A204.1 (cell line): ENCODE measurements around the gene ACTN2.

ENCODE experiments used
- FAIRE-seq: peaks from 2 replicates; lab custom pipeline; 2012; peaks lifted over from hg19 to GRCh38; lab: Jason Lieb, UNC

The ACTN2 gene

GRCh38 chr1:236785477-236785876, 99.2 kb downstream of the ACTN2 start:
- no peak for FAIRE-seq

- no peak for FAIRE-seq
Measured at GRCh38 chr1:236786453-236786852, 100.2 kb downstream of the ACTN2 start.

- FAIRE-seq: no peak
Measured at GRCh38 chr1:236794585-236795034, 108.3 kb downstream of the ACTN2 start.

GRCh38 chr1:236795035-236795756, 108.9 kb downstream of the ACTN2 start, which contains the start of gene MTR:
MTR (plus strand) TSS chr1:236795292; CDS start chr1:236795704, 412 bp downstream.
- FAIRE-seq: peak; percentile 98

- no peak for FAIRE-seq
Measured at GRCh38 chr1:236795757-236796667, 109.7 kb downstream of the ACTN2 start.

- FAIRE-seq: no peak
Measured at GRCh38 chr1:236799001-236799400, 112.7 kb downstream of the ACTN2 start.

- FAIRE-seq: no peak
Measured at GRCh38 chr1:236800002-236800620, 113.8 kb downstream of the ACTN2 start.

GRCh38 chr1:236800623-236801022, 114.3 kb downstream of the ACTN2 start:
- no peak for FAIRE-seq

- no peak for FAIRE-seq
Measured at GRCh38 chr1:236802264-236802663, 116.0 kb downstream of the ACTN2 start.

- no peak for FAIRE-seq
Measured at GRCh38 chr1:236806634-236807033, 120.3 kb downstream of the ACTN2 start.

GRCh38 chr1:236808005-236808404, 121.7 kb downstream of the ACTN2 start:
- FAIRE-seq: no peak

- FAIRE-seq: no peak
Measured at GRCh38 chr1:236808564-236809130, 122.3 kb downstream of the ACTN2 start.

GRCh38 chr1:236809148-236809547, 122.8 kb downstream of the ACTN2 start:
- no peak for FAIRE-seq

- FAIRE-seq: no peak
Measured at GRCh38 chr1:236810018-236810417, 123.7 kb downstream of the ACTN2 start.

- FAIRE-seq: no peak
Measured at GRCh38 chr1:236812334-236813030, 126.2 kb downstream of the ACTN2 start.
